Activated B cell treated with CpG ODN at 0.5 μM for 24 hours (primary cell): Measurements from ENCODE around the gene RHOF. TPM values are rescaled to one million over a fixed set of nuclear protein-coding genes. Genes with fewer than 3 reads are reported as not detected.
A peak's percentile ranks its signal among the peaks of the same experiment; 100 is the strongest.

Experiments used
- ATAC-seq: fragments of 200-7000 bp; cut with Tn5 transposase; one replicate; pipeline ENCODE4 v1.10.0; 2021; ENCODE audit warnings: low read depth, mild to moderate bottlenecking, moderate library complexity
- CTCF ChIA-PET: fragments of 350-600 bp; sonication (Branson Sonifier 250); formaldehyde crosslinking; loops from one replicate; lab custom pipeline; 2021; ENCODE audit warnings: antibody characterized with exemption; lab: Charles Lee
- POLR2A ChIA-PET: fragments of 350-600 bp; sonication (Branson Sonifier 250); formaldehyde crosslinking; loops from one replicate; lab custom pipeline; 2021; ENCODE audit warnings: antibody characterized with exemption; lab: Charles Lee
- DNase-seq: peaks from one replicate; pipeline ENCODE4 v3.0.0; 2022
- H3K27ac Mint-ChIP-seq: one replicate; pipeline ENCODE4 v1.8.0; 2020; ENCODE audit warnings: mixed read lengths
- H3K27me3 Mint-ChIP-seq: one replicate; pipeline ENCODE4 v1.8.0; 2021; ENCODE audit warnings: mixed read lengths
- H3K36me3 Mint-ChIP-seq: one replicate; pipeline ENCODE4 v1.8.0; 2021; ENCODE audit warnings: low read depth, mixed read lengths
- H3K4me1 Mint-ChIP-seq: one replicate; pipeline ENCODE4 v1.8.0; 2021; ENCODE audit warnings: mixed read lengths
- H3K4me3 Mint-ChIP-seq: one replicate; pipeline ENCODE4 v1.8.0; 2020; ENCODE audit warnings: mild to moderate bottlenecking, mixed read lengths
- H3K9me3 Mint-ChIP-seq: one replicate; pipeline ENCODE4 v1.8.0; 2020; ENCODE audit warnings: mixed read lengths
- intact Hi-C: fragments of 100-400 bp; cut with micrococcal nuclease; formaldehyde crosslinking; loops from one replicate; pipeline ENCODE4 v1.15.1; 2024
- total RNA-seq: library from RNA; stranded (reverse); gene quantifications from 2 replicates; pipeline ENCODE4 v1.2.3, GENCODE V29; 2022
- TF ChIP-seq, protein P1 (sequence below): fragments of 200-600 bp; IDR thresholded peaks from one replicate; pipeline ENCODE4 v1.8.0; 2022; ENCODE audit warnings: antibody characterized with exemption, mild to moderate bottlenecking

RHOF gene
- total RNA-seq, 1 donor from 2014 or later: 142 TPM

DNA sequence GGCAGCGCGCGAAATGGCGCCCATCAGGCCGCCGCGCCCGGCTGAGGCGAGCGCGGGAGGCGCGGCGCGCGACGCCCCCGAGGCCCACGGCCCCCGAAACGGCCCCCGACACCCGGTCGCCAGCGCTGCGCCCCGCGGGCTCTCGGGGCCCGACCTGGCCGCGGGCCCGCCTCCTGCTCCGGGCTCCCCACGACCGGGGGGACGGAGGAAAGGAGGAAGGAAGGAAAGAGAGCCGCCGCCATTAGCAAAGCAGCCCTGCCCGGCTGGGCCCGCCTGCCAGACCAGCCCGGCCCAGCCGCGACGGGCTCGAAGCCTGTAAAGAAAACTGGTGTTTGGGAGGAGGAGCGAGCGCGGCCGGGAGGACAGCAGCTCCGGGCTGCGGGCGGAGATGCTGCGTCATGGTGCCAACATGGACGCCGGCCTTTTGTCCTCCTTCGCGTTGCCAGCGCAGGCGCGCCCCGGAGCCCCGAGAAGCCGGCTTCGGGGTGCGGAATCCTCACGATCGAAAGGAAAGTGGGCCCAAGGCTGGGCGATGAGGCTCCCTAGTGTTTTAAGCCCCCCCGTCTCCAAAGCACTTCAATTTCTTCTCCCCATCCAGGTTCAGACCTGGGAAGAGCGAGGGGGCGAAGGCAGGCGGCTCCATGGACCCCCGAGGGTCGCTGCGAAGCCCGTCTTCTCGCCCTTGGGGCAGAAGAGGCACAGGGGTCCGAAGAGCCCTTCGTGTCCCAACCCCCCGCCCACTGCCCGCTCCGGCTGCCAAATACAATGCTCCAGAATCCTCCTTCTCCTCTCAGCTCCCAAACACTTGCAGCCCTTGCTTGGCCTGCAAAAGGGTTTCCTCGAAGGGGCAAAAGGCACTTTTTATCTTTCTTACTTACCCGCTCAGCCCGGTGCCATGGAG lies 7.5 kb upstream of the RHOF start:
- peak; percentile 62 for DNase-seq
- ChIA-PET POLR2A (interaction anchor here (0.5 to 33.0 kb wide), 23 partner anchors 2 to 1509 kb away, joined by 3 to 1155 read pairs (median 6); partner anchors contain the start of genes BCL7A, DIABLO, ORAI1 and PSMD9), CTCF (interaction anchor here (2.6 to 14.3 kb wide), 3 partner anchors 6 to 88 kb away, joined by 8 to 635 read pairs (median 39); partner anchors contain the start of genes PSMD9 and RHOF)
- ATAC-seq: peak; percentile 5
- TF ChIP-seq, protein P1, sequence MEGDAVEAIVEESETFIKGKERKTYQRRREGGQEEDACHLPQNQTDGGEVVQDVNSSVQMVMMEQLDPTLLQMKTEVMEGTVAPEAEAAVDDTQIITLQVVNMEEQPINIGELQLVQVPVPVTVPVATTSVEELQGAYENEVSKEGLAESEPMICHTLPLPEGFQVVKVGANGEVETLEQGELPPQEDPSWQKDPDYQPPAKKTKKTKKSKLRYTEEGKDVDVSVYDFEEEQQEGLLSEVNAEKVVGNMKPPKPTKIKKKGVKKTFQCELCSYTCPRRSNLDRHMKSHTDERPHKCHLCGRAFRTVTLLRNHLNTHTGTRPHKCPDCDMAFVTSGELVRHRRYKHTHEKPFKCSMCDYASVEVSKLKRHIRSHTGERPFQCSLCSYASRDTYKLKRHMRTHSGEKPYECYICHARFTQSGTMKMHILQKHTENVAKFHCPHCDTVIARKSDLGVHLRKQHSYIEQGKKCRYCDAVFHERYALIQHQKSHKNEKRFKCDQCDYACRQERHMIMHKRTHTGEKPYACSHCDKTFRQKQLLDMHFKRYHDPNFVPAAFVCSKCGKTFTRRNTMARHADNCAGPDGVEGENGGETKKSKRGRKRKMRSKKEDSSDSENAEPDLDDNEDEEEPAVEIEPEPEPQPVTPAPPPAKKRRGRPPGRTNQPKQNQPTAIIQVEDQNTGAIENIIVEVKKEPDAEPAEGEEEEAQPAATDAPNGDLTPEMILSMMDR: no peak
- Mint-ChIP-seq H3K4me3 (peak overlapping the region; percentile 93), H3K27me3 (no peaks in the 10 kb centered on the region), H3K27ac (peak overlapping the region; percentile 100), H3K36me3 (peaks cover 44% of the 10 kb centered on the region), H3K4me1 (peaks cover 42% of the 10 kb centered on the region), H3K9me3 (no peaks in the 10 kb centered on the region)
- intact Hi-C loops: loop anchor here (5.0 kb wide), 2 partner anchors 221 to 1509 kb away; partner anchors contain the start of genes BCL7A, RNU4-1 and RNU4-2

DNA sequence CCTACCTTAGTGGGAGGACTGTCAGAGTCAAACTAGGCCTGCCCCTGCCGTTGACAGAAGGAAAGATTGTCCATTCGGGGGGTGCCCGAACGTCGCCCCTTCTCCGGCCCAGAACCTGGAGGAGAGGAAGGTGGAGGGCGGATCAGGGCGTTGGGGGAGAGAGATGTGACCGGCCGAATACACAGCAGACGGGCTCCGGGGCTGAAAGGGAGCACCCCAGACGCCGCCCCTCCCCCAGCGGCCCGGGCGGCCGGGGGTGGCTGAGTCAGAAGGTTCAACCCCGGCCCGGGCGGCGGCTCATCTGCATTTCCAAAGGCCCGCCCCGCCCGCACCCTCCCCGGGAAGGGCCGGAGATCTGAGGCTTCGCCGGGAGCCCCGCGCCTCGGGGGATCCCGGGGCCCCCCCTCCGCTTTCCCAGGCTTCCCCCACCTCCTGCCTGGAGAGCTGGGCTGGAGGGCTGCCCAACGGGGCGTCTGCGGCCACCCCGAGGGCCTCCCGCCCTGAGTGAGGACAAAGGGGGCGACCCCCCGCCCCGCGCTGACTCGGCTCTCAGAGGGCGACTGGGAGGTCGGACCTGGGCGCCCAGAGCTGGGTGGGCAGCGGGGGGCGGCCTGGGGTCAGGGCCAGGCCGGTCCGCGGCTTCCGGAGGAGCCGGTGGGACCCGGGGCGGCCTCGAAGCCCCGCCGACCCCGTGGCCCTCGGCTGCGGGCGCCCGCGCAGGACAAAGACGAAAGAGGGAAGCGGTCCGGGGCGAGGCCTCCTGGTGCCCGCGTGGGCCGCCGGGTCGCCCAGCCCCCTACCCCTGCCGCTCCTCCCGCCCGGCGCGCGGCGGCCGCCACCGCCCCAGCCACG lies 6.6 kb upstream of the RHOF start:
- intact Hi-C loops: loop anchor here (1.0 to 5.0 kb wide), 3 partner anchors 11 to 1508 kb away; partner anchors contain the start of genes BCL7A, RNU4-1 and RNU4-2
- peak; percentile 79 for DNase-seq
- Mint-ChIP-seq H3K4me3 (peak overlapping the region; percentile 85), H3K9me3 (no peaks in the 10 kb centered on the region), H3K4me1 (peaks cover 40% of the 10 kb centered on the region), H3K27ac (peak overlapping the region; percentile 86), H3K27me3 (no peaks in the 10 kb centered on the region), H3K36me3 (peaks cover 46% of the 10 kb centered on the region)
- TF ChIP-seq, protein P1: no peak
- ChIA-PET CTCF (interaction anchor here (2.6 to 14.3 kb wide), 4 partner anchors 6 to 89 kb away, joined by 8 to 635 read pairs (median 337); partner anchors contain the start of genes PSMD9, RHOF and SETD1B), POLR2A (interaction anchor here (0.6 to 33.0 kb wide), 13 partner anchors 2 to 528 kb away, joined by 3 to 1155 read pairs (median 6); partner anchors contain the start of genes CFAP251, PSMD9, RHOF and SETD1B)
- peak; percentile 41 for ATAC-seq

DNA sequence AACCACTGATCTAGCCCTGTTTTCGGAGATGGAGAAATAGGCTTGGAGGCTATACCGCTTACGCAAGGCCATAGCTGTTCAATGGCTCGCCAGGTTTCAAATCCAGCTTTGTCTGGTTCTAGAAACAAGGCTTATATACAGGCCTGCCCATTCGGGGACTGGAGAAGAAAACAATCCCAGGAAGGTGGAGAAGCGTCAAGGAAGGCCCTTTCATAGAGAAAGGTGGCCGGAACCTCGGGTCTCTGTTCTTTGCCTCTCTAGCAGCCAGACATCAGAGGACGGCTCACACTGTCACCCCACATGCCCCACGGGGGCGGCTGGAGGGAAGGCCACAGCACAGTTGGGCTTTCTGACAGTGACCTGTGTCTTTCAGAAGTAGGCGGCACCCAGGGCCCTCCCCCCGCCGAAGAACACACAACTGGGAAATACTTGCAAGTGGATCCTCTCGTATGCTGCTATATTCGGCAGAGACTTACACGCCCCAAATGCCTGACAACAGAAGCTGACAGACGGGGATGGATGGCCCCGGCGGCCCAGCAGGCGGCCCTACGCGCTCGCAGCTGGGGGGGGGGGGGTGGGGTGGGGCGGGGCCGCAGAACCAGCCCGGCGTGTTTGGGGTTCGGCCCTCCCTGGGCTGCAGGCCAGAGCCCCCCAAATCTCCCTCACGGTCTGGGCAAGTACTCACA lies 5.8 kb upstream of the RHOF start:
- Mint-ChIP-seq H3K27ac (peak overlapping the region; percentile 86), H3K4me1 (peaks cover 45% of the 10 kb centered on the region), H3K27me3 (no peaks in the 10 kb centered on the region), H3K9me3 (no peaks in the 10 kb centered on the region), H3K36me3 (peaks cover 46% of the 10 kb centered on the region), H3K4me3 (peak overlapping the region; percentile 85)
- ATAC-seq (no peak), DNase-seq (peak; percentile 45)
- ChIA-PET CTCF (interaction anchor here (1.2 to 11.1 kb wide), 3 partner anchors 8 to 18 kb away, joined by 3 to 635 read pairs (median 4); partner anchors contain the start of gene SETD1B), POLR2A (interaction anchor here (0.6 to 33.0 kb wide), 10 partner anchors 3 to 528 kb away, joined by 3 to 1155 read pairs (median 5); partner anchors contain the start of genes CFAP251, PSMD9, RHOF and SETD1B)
- TF ChIP-seq, protein P1: no peak
- intact Hi-C loops: loop anchor here (1.0 kb wide), 1 partner anchor 12 kb away; no protein-coding TSS in a partner anchor

DNA sequence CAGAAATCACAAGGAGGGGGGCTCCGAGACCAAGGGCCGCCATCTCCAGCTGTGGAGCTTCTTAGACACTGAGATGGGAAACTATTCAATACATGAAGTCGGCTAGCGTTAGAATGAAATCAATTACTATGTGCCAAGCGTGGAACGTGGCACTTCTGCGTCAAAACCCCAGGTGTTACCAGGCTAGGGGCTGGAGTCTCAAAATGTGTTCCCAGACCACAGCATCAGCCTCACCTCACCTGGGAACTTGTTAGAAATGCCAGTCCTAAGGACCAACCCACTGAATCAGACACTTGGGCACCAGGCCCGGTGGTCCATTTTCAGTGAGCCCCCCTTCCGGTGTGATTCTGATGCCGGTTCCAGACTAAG lies 5.3 kb upstream of the RHOF start:
- Mint-ChIP-seq H3K9me3 (no peaks in the 10 kb centered on the region), H3K27me3 (no peaks in the 10 kb centered on the region), H3K4me3 (peak overlapping the region; percentile 85), H3K36me3 (peaks cover 46% of the 10 kb centered on the region), H3K27ac (peak overlapping the region; percentile 84), H3K4me1 (peaks cover 46% of the 10 kb centered on the region)
- DNase-seq: no peak
- intact Hi-C loops: loop anchor here (1.0 kb wide), 1 partner anchor 13 kb away; no protein-coding TSS in a partner anchor
- TF ChIP-seq, protein P1: no peak
- CTCF ChIA-PET: interaction anchor here (1.2 to 11.1 kb wide), 3 partner anchors 9 to 18 kb away, joined by 3 to 635 read pairs (median 4); partner anchors contain the start of gene SETD1B
- POLR2A ChIA-PET: interaction anchor here (29.6 to 33.0 kb wide), 2 partner anchors 4 to 11 kb away, joined by 1155 read pairs; partner anchors contain the start of genes RHOF and SETD1B
- ATAC-seq: no peak
